Measurements from ENCODE around the gene PRSS57. TPM values are rescaled to one million over a fixed set of nuclear protein-coding genes. Genes with fewer than 3 reads are reported as not detected.
"Not testable (repeated sequence)": the region's sequence is repeated elsewhere in the genome, so short reads cannot be mapped to it uniquely, and the experiment has no call there.

PRSS57 gene
- total and polyA plus RNA-seq, 2 donors (not counting 1 experiment from before 2014, with no cell fraction given), result not detected

GRCh38 chr19:670609-671075 is 24.6 kb downstream of the PRSS57 start:
- H3K27ac ChIP-seq (ENCODE audit: low read length in 2 of 2), result no peak overlapping the region
- no peak overlapping the region for H2AFZ ChIP-seq (ENCODE audit: insufficient read depth, low read depth, low read length, poor library complexity, severe bottlenecking)
- peaks cover 18% of the 10 kb centered on the region for H3K27me3 Mint-ChIP-seq
- no peaks in the 10 kb centered on the region for H3K79me2 ChIP-seq (ENCODE audit: control insufficient read depth, insufficient read depth, low read length)
- H3K27me3 ChIP-seq (replicated peaks in 1 of 4; ENCODE audit: control extremely low read depth in 1 of 4, control insufficient read depth in 3 of 4, insufficient read depth in 4 of 4, low read length in 3 of 4), result peaks cover 0 to 28% (median 7%) of the 10 kb centered on the region in 4 experiments
- intact Hi-C loops (cut with micrococcal nuclease), result no loop called here
- H3K4me1 ChIP-seq (ENCODE audit: control insufficient read depth in 2 of 2, insufficient read depth in 2 of 2, low read length in 2 of 2), result peaks cover 1 to 3% of the 10 kb centered on the region in 2 donors
- TF ChIP-seq CTCF (IDR thresholded peaks at IDR 0.05) (no peak), EZH2 (IDR thresholded peaks at IDR 0.05; ENCODE audit: borderline replicate concordance, insufficient read depth, low read depth, low read length, poor library complexity, severe bottlenecking) (no peak)
- peaks cover 3% of the 10 kb centered on the region for H3K4me1 Mint-ChIP-seq
- no peaks in the 10 kb centered on the region for H4K20me1 ChIP-seq (ENCODE audit: control insufficient read depth, insufficient read depth, low read length, poor library complexity, severe bottlenecking)
- ChIA-PET CTCF (interaction anchor here (2.4 kb wide), 1 partner anchor 63 kb away, joined by 8 read pairs; no protein-coding TSS in a partner anchor), POLR2A (interaction anchor here (0.6 to 0.7 kb wide), 2 partner anchors 94 to 705 kb away, joined by 4 to 7 read pairs; no protein-coding TSS in a partner anchor)
- DNase-seq (no peak), ATAC-seq (ENCODE audit: low read depth) (no peak)
- H3K9ac ChIP-seq (ENCODE audit: low read length), result no peak overlapping the region
- no peak overlapping the region for H3K27ac Mint-ChIP-seq
- H3K4me3 ChIP-seq (ENCODE audit: control extremely low read depth in 1 of 5, extremely low read depth in 1 of 5, insufficient read depth in 1 of 5, low read depth in 2 of 5, low read length in 4 of 5), result no peak overlapping the region
- no peaks in the 10 kb centered on the region for H3K9me3 Mint-ChIP-seq (ENCODE audit: insufficient read depth)
- 78% methylated on average over 9 of the region's 9 CpGs for WGBS (ENCODE audit: insufficient coverage)
- H3K4me3 Mint-ChIP-seq, result no peak overlapping the region
- no peaks in the 10 kb centered on the region for H3K36me3 ChIP-seq (replicated peaks in 1 of 2; ENCODE audit: control extremely low read depth in 1 of 2, control insufficient read depth in 1 of 2, extremely low read depth in 1 of 2, insufficient read depth in 2 of 2, low read length in 1 of 2)
- no peak overlapping the region for H3K4me2 ChIP-seq (replicated peaks; ENCODE audit: low read depth, low read length, poor library complexity, severe bottlenecking)
- H3K9me3 ChIP-seq (ENCODE audit: control extremely low read depth in 1 of 3, control insufficient read depth in 2 of 3, insufficient read depth in 1 of 3, low read length in 2 of 3), result peaks cover 0 to 12% (median 0%) of the 10 kb centered on the region in 3 donors

GRCh38 chr19:668675-669434 is 26.4 kb downstream of the PRSS57 start:
- H3K9me3 Mint-ChIP-seq (ENCODE audit: insufficient read depth); H3K9ac ChIP-seq (ENCODE audit: low read length); H3K4me2 ChIP-seq (replicated peaks; ENCODE audit: low read depth, low read length, poor library complexity, severe bottlenecking); H3K4me3 Mint-ChIP-seq; ATAC-seq (ENCODE audit: low read depth); DNase-seq; H3K4me3 ChIP-seq (ENCODE audit: control extremely low read depth in 1 of 5, extremely low read depth in 1 of 5, insufficient read depth in 1 of 5, low read depth in 2 of 5, low read length in 4 of 5); H2AFZ ChIP-seq (ENCODE audit: insufficient read depth, low read depth, low read length, poor library complexity, severe bottlenecking); H4K20me1 ChIP-seq (ENCODE audit: control insufficient read depth, insufficient read depth, low read length, poor library complexity, severe bottlenecking); H3K27me3 Mint-ChIP-seq; H3K36me3 ChIP-seq (replicated peaks in 1 of 2; ENCODE audit: control extremely low read depth in 1 of 2, control insufficient read depth in 1 of 2, extremely low read depth in 1 of 2, insufficient read depth in 2 of 2, low read length in 1 of 2); H3K4me1 Mint-ChIP-seq; POLR2A ChIA-PET; H3K79me2 ChIP-seq (ENCODE audit: control insufficient read depth, insufficient read depth, low read length); H3K27me3 ChIP-seq (replicated peaks in 1 of 4; ENCODE audit: control extremely low read depth in 1 of 4, control insufficient read depth in 3 of 4, insufficient read depth in 4 of 4, low read length in 3 of 4); H3K27ac Mint-ChIP-seq; H3K27ac ChIP-seq (ENCODE audit: low read length in 2 of 2); H3K9me3 ChIP-seq (ENCODE audit: control extremely low read depth in 1 of 3, control insufficient read depth in 2 of 3, insufficient read depth in 1 of 3, low read length in 2 of 3): not testable (repeated sequence)
- intact Hi-C loops (cut with micrococcal nuclease), result loop anchor here (10.0 kb wide), 1 partner anchor 256 kb away; the partner anchor contains the start of gene ARID3A
- peaks cover 0 to 14% of the 10 kb centered on the region in 2 donors for H3K4me1 ChIP-seq (ENCODE audit: control insufficient read depth in 2 of 2, insufficient read depth in 2 of 2, low read length in 2 of 2)
- 20% methylated on average over 8 of the region's 12 CpGs for WGBS (ENCODE audit: insufficient coverage)
- CTCF ChIA-PET, result interaction anchor here (2.4 kb wide), 1 partner anchor 65 kb away, joined by 8 read pairs; no protein-coding TSS in a partner anchor

- H3K27me3 ChIP-seq (replicated peaks in 1 of 4; ENCODE audit: control extremely low read depth in 1 of 4, control insufficient read depth in 3 of 4, insufficient read depth in 4 of 4, low read length in 3 of 4); H4K20me1 ChIP-seq (ENCODE audit: control insufficient read depth, insufficient read depth, low read length, poor library complexity, severe bottlenecking); H3K4me2 ChIP-seq (replicated peaks; ENCODE audit: low read depth, low read length, poor library complexity, severe bottlenecking); H3K4me3 Mint-ChIP-seq; ATAC-seq (ENCODE audit: low read depth); DNase-seq; H3K9ac ChIP-seq (ENCODE audit: low read length); H3K9me3 Mint-ChIP-seq (ENCODE audit: insufficient read depth); POLR2A ChIA-PET; H3K27ac ChIP-seq (ENCODE audit: low read length in 2 of 2); H3K27ac Mint-ChIP-seq; H3K36me3 ChIP-seq (replicated peaks in 1 of 2; ENCODE audit: control extremely low read depth in 1 of 2, control insufficient read depth in 1 of 2, extremely low read depth in 1 of 2, insufficient read depth in 2 of 2, low read length in 1 of 2); H3K27me3 Mint-ChIP-seq; H2AFZ ChIP-seq (ENCODE audit: insufficient read depth, low read depth, low read length, poor library complexity, severe bottlenecking); H3K4me3 ChIP-seq (ENCODE audit: control extremely low read depth in 1 of 5, extremely low read depth in 1 of 5, insufficient read depth in 1 of 5, low read depth in 2 of 5, low read length in 4 of 5): not testable (repeated sequence)
- Histone ChIP-seq H3K9me3 (ENCODE audit: control extremely low read depth in 1 of 3, control insufficient read depth in 2 of 3, insufficient read depth in 1 of 3, low read length in 2 of 3) (peaks cover 0 to 13% (median 0%) of the 10 kb centered on the region in 3 donors), H3K4me1 (ENCODE audit: control insufficient read depth in 2 of 2, insufficient read depth in 2 of 2, low read length in 2 of 2) (peaks cover 5 to 21% of the 10 kb centered on the region in 2 donors), H3K79me2 (ENCODE audit: control insufficient read depth, insufficient read depth, low read length) (peaks cover 16% of the 10 kb centered on the region)
- 85% methylated on average over 34 of the region's 38 CpGs for WGBS (ENCODE audit: insufficient coverage)
- intact Hi-C loops (cut with micrococcal nuclease), result loop anchor here (10.0 kb wide), 1 partner anchor 258 kb away; the partner anchor contains the start of gene ARID3A
- peaks cover 14% of the 10 kb centered on the region for H3K4me1 Mint-ChIP-seq
- CTCF ChIA-PET, result interaction anchor here (0.8 kb wide), 1 partner anchor 67 kb away, joined by 6 read pairs; no protein-coding TSS in a partner anchor
These were observed 28.2 kb downstream of the PRSS57 start for GRCh38 chr19:666985-667573.

All from B cell (primary cell).